ENCODE measurements around the gene AIFM3. TPM values are rescaled to one million over a fixed set of nuclear protein-coding genes. Genes with fewer than 3 reads are reported as not detected.

Gene AIFM3
- total RNA-seq, 3 donors from 2014 or later = 73.1 to 239 (median 181) TPM

- ATAC-seq (no peak), DNase-seq (peak in 2 of 3 donors; percentile 21 to 27)
- Histone ChIP-seq H3K9me3 (no peaks in the 10 kb centered on the region), H3K36me3 (ENCODE audit: low read depth) (no peaks in the 10 kb centered on the region), H3K4me1 (ENCODE audit: low read depth) (peaks cover 37% of the 10 kb centered on the region), H3K4me3 (no peak overlapping the region)
- intact Hi-C loops (cut with DNase I, micrococcal nuclease) = loop anchor here in 1 of 2 donors (5.0 kb wide), 1 partner anchor 43 kb away; the partner anchor contains the start of gene CRKL
- no peak for TF ChIP-seq CTCF (IDR thresholded peaks at IDR 0.05)
Observed at GRCh38 chr22:20959578-20960461, 7.2 kb upstream of the AIFM3 start.

- DNase-seq = peak in 2 of 3 donors; percentile 21 to 29
- Histone ChIP-seq H3K4me3 (no peak overlapping the region), H3K36me3 (ENCODE audit: low read depth) (no peaks in the 10 kb centered on the region), H3K4me1 (ENCODE audit: low read depth) (peaks cover 33% of the 10 kb centered on the region), H3K9me3 (no peaks in the 10 kb centered on the region)
- TF ChIP-seq CTCF (IDR thresholded peaks at IDR 0.05) = no peak
- intact Hi-C loops (cut with DNase I, micrococcal nuclease) = no loop called here
- ATAC-seq = no peak
Observed at GRCh38 chr22:20960609-20961008, 6.4 kb upstream of the AIFM3 start.

- peaks cover 34% of the 10 kb centered on the region for H3K4me1 ChIP-seq (ENCODE audit: low read depth)
- ATAC-seq (no peak), DNase-seq (peak in 2 of 3 donors; percentile 24 to 25)
- no peaks in the 10 kb centered on the region for H3K9me3 ChIP-seq
- no peaks in the 10 kb centered on the region for H3K36me3 ChIP-seq (ENCODE audit: low read depth)
- intact Hi-C loops (cut with DNase I, micrococcal nuclease) = no loop called here
- H3K4me3 ChIP-seq = no peak overlapping the region
- TF ChIP-seq CTCF (IDR thresholded peaks at IDR 0.05) = no peak
Observed at GRCh38 chr22:20962491-20962945, 4.5 kb upstream of the AIFM3 start.

GRCh38 chr22:20963201-20964052, 3.6 kb upstream of the AIFM3 start:
- H3K9me3 ChIP-seq = no peaks in the 10 kb centered on the region
- intact Hi-C loops (cut with DNase I, micrococcal nuclease) = no loop called here
- H3K4me3 ChIP-seq = no peak overlapping the region
- TF ChIP-seq CTCF (IDR thresholded peaks at IDR 0.05) = no peak
- peaks cover 33% of the 10 kb centered on the region for H3K4me1 ChIP-seq (ENCODE audit: low read depth)
- no peaks in the 10 kb centered on the region for H3K36me3 ChIP-seq (ENCODE audit: low read depth)
- DNase-seq (peak in 2 of 3 donors; percentile 32 to 38), ATAC-seq (no peak)

- Histone ChIP-seq H3K4me1 (ENCODE audit: low read depth) (peaks cover 24% of the 10 kb centered on the region), H3K4me3 (no peak overlapping the region), H3K36me3 (ENCODE audit: low read depth) (no peaks in the 10 kb centered on the region), H3K9me3 (no peaks in the 10 kb centered on the region)
- DNase-seq (peak in 2 of 3 donors; percentile 47), ATAC-seq (no peak)
- no peak for TF ChIP-seq CTCF (IDR thresholded peaks at IDR 0.05)
- intact Hi-C loops (cut with DNase I, micrococcal nuclease) = no loop called here
Observed at GRCh38 chr22:20964090-20964798, 2.8 kb upstream of the AIFM3 start.

Data from mucosa of descending colon (tissue), 3 donors.